Measurements from ENCODE around the gene CABP4.

- TF ChIP-seq CTCF (IDR thresholded peaks at IDR 0.05; ENCODE audit: low read length) (no peak), EZH2 (IDR thresholded peaks at IDR 0.05; ENCODE audit: borderline replicate concordance, low read length) (no peak)
These were observed 12.4 kb upstream of the CABP4 start for GRCh38 chr11:67442504-67443404.
